Endothelial cell of umbilical vein (primary cell): Measurements from ENCODE around the gene MBTPS1.

Experiments
- CTCF ChIP-seq, 2 donors: IDR thresholded peaks; 1 replicate in 1 of 2; 2 replicates in 1 of 2; pipeline ENCODE4 v1.5.1; 2011; ENCODE audit warnings: low read length in 2 of 2, mild to moderate bottlenecking in 2 of 2, moderate library complexity in 2 of 2, control low read depth in 1 of 2, inconsistent platforms in 1 of 2, low read depth in 1 of 2; ENCODE audit not compliant: insufficient read depth in 1 of 2; ENCODE audit errors: extremely low read depth in 1 of 2
- EZH2 ChIP-seq: IDR thresholded peaks from 2 replicates; pipeline ENCODE4 v1.6.1; 2012; ENCODE audit warnings: borderline replicate concordance, low read depth, mild to moderate bottlenecking, moderate library complexity, low read length, inconsistent platforms; ENCODE audit not compliant: severe bottlenecking
- FOS ChIP-seq: IDR thresholded peaks from 2 replicates; pipeline ENCODE4 v1.6.1; 2011; ENCODE audit warnings: mild to moderate bottlenecking, low read length, moderate library complexity, borderline replicate concordance; ENCODE audit not compliant: insufficient read depth
- GATA2 ChIP-seq: IDR thresholded peaks from 2 replicates; pipeline ENCODE4 v1.7.0; 2011; ENCODE audit warnings: low read depth, mild to moderate bottlenecking, moderate library complexity, mixed read lengths, low read length; ENCODE audit not compliant: insufficient read length, insufficient read depth
- JUN ChIP-seq: IDR thresholded peaks from 2 replicates; pipeline ENCODE4 v1.6.1; 2011; ENCODE audit warnings: borderline replicate concordance, low read depth; ENCODE audit not compliant: insufficient read length, insufficient read depth
- MAX ChIP-seq: IDR thresholded peaks from 2 replicates; pipeline ENCODE4 v1.6.1; 2011; ENCODE audit not compliant: insufficient read depth, insufficient read length
- MYC ChIP-seq: IDR thresholded peaks from one replicate; pipeline ENCODE4 v1.6.1; 2011; ENCODE audit warnings: mild to moderate bottlenecking, low read depth, low read length
- POLR2A ChIP-seq: IDR thresholded peaks from 2 replicates; pipeline ENCODE4 v1.6.1; 2012; ENCODE audit warnings: low read depth, mild to moderate bottlenecking, control low read depth, low read length
- POLR2AphosphoS5 ChIP-seq: IDR thresholded peaks from 2 replicates; pipeline ENCODE4 v1.6.1; 2012; ENCODE audit warnings: low read depth, mild to moderate bottlenecking, control low read depth, low read length, moderate library complexity; ENCODE audit not compliant: insufficient read depth

DNA sequence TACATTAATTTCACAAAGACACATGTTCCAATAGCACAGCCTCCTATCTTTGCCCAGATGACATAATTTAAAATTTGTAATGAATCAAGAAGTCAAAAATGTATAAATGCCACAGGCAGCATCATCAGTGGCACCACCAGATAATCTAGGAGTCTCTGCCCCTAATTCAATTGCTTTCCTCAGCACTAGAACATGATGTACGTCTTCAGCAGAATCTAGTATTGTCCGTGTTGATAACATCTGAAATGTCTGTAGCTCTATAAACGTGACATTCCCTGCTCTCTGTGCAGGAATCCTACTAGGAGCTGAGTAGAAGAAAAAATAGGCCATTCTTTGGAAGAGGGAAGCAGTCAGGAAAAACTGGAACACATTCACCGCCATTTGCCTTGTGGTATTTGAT lies 52.8 kb downstream of the MBTPS1 start:
- TF ChIP-seq EZH2 (no peak), POLR2A (no peak), CTCF (IDR thresholded peaks at IDR 0.05; ENCODE audit: extremely low read depth in 1 of 2, insufficient read depth in 1 of 2, low read depth in 1 of 2, low read length in 2 of 2) (no peak), POLR2AphosphoS5 (no peak), JUN (no peak), FOS (no peak), MAX (no peak), MYC (no peak), GATA2 (no peak)
